KBM-7 (cell line): Measurements from ENCODE around the gene WDR19.
"Not testable (repeated sequence)": the region's sequence is repeated elsewhere in the genome, so short reads cannot be mapped to it uniquely, and the experiment has no call there.

Source experiments
- DNase-seq: peaks from one replicate; pipeline ENCODE4 v3.0.0-alpha.2; 2015
- in situ Hi-C: fragments of 300-500 bp; cut with MboI; formaldehyde crosslinking; loops from 2 replicates; pipeline ENCODE4 v1.14.3; 2020; ENCODE audit warnings: low sequenced_read_pairs, low pct_unique_long_range_greater_than_20kb, mixed read lengths

WDR19 gene

DNA sequence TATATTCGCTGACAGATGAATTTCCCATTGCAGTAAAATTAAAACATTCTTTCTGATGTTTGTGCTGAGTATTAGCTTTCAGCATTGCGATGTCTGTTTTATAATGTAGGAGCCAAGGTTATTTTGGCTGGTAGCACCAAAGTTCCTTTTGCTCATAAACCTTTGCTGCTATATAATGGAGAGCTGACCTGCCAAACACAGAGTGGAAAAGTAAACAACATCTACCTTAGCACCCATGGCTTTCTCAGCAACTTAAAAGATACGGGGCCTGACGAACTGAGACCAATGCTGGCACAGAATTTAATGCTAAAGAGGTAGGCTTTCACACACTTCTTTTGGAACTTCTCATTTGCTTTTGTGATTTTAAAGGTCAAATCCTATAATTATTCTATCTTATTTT lies 46.0 kb downstream of the WDR19 start:
- in situ Hi-C loops = no loop called here
- DNase-seq = no peak

GRCh38 chr4:39230462-39230861 lies 48.1 kb downstream of the WDR19 start:
- in situ Hi-C loops = no loop called here
- DNase-seq = no peak

GRCh38 chr4:39231660-39232059 lies 49.3 kb downstream of the WDR19 start:
- in situ Hi-C loops = no loop called here
- DNase-seq = no peak

DNA sequence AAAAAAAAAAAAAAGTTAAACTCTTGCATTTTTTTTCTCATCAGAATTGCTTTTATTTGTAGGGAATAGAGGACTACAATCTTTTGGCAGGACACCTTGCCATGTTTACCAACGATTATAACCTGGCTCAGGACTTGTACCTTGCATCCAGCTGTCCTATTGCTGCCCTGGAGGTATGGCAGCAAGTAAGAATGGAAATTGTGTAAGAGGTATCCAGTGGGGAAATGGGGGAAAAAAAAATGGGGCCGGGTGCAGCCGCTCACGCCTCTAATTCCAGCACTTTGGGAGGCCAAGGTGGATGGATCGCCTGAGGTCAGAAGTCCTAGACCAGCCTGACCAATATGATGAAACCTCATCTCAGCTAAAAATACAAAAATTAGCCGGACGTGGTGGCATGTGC lies 49.8 kb downstream of the WDR19 start:
- in situ Hi-C loops = no loop called here
- DNase-seq = no peak

GRCh38 chr4:39233114-39233513 lies 50.8 kb downstream of the WDR19 start:
- in situ Hi-C loops = no loop called here
- no peak for DNase-seq

- in situ Hi-C loops = no loop called here
- no peak for DNase-seq
These were observed 51.5 kb downstream of the WDR19 start for GRCh38 chr4:39233783-39234182.

DNA sequence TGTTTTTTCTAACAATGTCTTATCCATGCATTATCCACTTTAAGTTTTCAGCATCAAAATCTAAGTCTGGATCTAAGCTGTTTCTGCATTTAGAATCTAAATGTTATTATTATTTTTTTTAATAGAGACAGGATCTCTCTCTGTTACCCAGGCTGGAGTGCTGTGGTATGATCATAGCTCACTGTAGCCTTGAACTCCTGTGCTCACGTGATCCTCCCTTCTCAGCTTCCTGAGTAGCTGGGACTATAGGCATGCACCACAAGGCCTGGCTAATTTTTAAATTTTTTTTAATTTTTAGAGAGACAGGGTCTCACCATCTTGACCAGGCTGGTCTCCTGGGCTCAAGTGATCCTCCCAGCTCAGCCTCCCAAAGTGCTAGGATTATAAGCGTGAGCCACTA lies 52.7 kb downstream of the WDR19 start:
- in situ Hi-C loops = no loop called here
- DNase-seq = no peak

GRCh38 chr4:39235696-39236095 lies 53.4 kb downstream of the WDR19 start:
- in situ Hi-C loops = no loop called here
- DNase-seq = no peak

GRCh38 chr4:39237179-39237578 lies 54.9 kb downstream of the WDR19 start:
- in situ Hi-C loops = no loop called here
- no peak for DNase-seq

GRCh38 chr4:39243462-39243861 lies 61.1 kb downstream of the WDR19 start:
- DNase-seq = no peak
- in situ Hi-C loops = no loop called here

- no peak for DNase-seq
- in situ Hi-C loops = no loop called here
These were observed 72.9 kb downstream of the WDR19 start for GRCh38 chr4:39255266-39255665.

DNA sequence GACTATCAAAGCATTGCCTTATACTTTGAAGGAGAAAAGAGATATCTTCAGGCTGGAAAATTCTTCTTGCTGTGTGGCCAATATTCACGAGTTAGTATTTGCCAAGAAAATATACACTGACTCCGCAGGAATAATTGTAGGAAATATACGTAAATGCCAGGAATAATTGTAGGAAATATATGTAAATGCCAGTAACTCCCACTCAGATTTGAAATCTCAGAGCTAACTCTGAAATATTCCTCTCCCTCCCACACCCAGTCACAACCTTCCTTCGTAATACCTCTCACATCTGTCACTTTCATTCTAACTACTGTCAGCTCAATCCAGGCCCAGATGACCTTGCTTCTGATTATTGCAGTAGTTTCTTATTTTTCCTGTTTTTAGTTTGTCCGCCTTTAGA lies 73.5 kb downstream of the WDR19 start:
- no peak for DNase-seq
- in situ Hi-C loops = no loop called here

GRCh38 chr4:39256436-39256835 lies 74.1 kb downstream of the WDR19 start:
- in situ Hi-C loops = no loop called here
- no peak for DNase-seq

- in situ Hi-C loops = no loop called here
- DNase-seq = no peak
These were observed 77.4 kb downstream of the WDR19 start for GRCh38 chr4:39259571-39260330.

- DNase-seq = no peak
- in situ Hi-C loops = no loop called here
These were observed 81.6 kb downstream of the WDR19 start for GRCh38 chr4:39263895-39264294.

DNA sequence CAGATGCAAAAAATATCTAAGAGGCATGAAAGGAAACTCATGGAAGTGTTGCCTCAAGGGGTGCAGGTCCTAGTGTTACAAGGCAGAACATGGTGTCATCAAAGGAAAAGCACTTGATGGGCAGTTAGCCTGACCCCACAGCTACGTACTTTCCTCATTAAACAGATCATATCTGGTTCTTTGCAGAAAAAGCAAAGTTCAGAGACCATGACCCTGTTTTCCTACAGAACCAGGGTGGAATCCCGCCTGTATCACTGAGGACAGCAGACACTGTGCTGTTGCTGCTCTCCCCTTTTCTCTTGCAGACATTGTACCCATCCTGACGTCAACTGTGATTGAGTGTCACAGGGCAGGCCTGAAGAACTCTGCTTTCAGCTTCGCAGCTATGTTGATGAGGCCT lies 92.2 kb downstream of the WDR19 start:
- DNase-seq = no peak
- in situ Hi-C loops = no loop called here

- in situ Hi-C loops, DNase-seq: not testable (repeated sequence)
These were observed 95.3 kb downstream of the WDR19 start for GRCh38 chr4:39277661-39278060.

DNA sequence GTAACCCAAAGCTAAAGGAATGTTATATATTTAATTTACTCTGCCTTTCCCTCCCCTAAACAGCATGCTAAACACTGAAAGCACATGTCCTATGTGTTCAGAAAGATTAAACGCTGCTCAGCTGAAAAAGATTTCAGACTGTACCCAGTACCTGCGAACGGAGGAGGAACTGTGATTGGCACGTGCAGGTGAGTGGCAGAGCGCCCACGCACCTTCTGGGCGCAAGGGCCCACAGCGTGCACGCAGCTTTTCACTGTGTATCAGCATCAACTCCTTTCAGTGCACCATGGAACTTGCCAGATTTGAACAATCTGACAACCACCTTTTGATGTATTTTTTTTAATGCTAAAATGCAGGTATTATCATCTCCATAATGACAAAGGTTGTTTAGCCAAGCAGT lies 96.1 kb downstream of the WDR19 start:
- in situ Hi-C loops = no loop called here
- no peak for DNase-seq

DNA sequence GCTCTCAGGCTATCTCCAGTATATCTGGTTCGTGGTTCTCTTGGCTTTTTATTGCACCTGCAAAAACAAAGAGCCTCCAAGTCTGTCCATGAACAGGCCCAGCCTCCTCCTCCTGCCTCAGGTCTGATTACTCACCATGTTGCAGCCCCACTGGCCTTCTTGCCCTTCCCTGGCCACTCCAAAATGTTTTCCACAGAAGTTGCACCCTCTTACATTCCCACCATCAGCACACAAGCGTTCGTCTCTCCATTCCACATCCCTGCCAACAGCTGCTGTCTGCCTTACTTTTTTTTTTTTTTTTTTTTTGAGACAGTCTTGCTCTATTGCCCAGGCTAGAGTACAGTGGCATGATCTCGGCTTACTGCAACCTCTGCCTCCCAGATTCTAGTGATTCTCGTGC lies 97.1 kb downstream of the WDR19 start:
- DNase-seq = no peak
- in situ Hi-C loops = no loop called here

DNA sequence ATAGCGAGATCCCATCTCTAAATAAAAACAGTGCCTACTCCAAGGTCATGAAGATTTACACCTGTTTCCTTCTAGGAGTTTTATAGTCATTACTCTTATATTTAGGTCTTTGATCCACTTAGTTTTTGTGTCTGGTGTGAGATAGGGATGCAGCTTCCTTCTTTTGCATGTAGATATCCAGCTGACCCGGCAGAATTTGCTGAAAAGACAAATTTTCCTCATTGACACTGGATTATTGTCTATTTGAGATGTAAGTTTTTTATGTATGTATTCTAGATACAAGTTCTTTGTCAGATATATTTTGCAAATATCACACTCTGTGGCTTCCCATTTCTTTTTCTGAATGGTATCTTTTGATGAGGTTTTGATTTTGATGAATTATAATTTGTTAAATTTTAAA lies 98.4 kb downstream of the WDR19 start:
- no peak for DNase-seq
- in situ Hi-C loops = no loop called here

DNA sequence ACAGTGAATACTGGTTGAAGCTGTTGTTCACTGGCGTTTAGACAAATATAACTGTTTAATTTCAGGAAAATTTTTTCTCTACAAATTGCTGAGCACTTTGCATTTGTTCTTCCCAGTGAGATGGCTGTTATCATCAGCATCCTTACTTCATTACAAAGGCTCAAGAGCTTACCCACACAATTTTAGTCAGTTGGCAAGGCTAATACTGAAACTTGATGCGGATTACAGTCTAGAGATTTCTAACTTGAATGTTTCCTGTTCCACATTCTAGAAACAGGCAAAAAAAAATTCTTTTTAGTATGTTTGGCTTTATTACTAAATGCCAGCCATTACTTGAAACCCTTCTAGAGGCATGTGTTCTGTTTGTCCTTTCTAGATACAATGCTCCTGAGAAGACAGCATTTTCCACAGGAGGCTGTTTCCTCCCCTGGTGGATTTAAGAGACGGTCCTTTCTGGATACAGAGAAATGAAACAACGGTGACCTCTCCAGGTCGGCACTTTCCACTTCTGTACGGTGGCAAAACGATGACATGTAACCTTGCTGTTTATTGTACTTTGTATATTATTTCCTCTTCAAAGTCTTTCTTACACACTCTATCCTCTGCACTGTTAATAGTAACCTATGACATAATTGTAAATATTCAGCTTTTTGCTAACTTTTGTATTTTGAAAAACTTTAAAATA lies 102.9 kb downstream of the WDR19 start:
- in situ Hi-C loops = no loop called here
- no peak for DNase-seq
